ENCODE data around the gene KRT82.

GRCh38 chr12:52389313-52390207, 16.6 kb downstream of the KRT82 start:
- TF ChIP-seq CTCF (IDR thresholded peaks at IDR 0.05; ENCODE audit: low read length) (no peak), EZH2phosphoT487 (IDR thresholded peaks at IDR 0.05; ENCODE audit: low read length) (no peak)
